ENCODE results near the gene PAN3.

The PAN3 gene

DNA sequence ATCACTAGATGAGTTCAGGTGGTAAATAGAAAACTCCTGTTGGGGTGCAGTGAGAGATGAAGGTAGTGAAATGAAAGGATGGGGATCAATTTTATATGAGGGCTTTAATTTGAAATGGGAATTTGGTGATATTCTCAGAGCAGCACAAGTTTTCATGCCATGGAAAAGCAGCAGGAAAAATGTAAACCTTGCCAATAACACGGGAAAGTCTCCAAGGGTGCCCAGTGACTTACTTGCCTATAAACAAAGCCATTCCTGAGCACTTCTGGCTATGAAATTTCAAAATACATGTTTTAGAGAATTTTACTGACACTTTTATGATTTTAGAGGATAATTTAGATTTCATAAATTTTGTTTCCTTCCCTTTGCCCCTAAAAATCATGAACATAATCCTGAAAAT, 21.6 kb upstream of the PAN3 start:
- Histone ChIP-seq H3K9ac (ENCODE audit: low read depth, low read length) (no peak overlapping the region), H3K9me3 (ENCODE audit: control insufficient read depth, insufficient read depth, low read length) (no peaks in the 10 kb centered on the region), H3K36me3 (ENCODE audit: control insufficient read depth, insufficient read depth, low read length) (no peaks in the 10 kb centered on the region), H3K4me3 (ENCODE audit: low read depth, low read length) (no peak overlapping the region), H3K27me3 (ENCODE audit: control insufficient read depth, insufficient read depth, low read length) (no peaks in the 10 kb centered on the region), H3K4me1 (ENCODE audit: control insufficient read depth, insufficient read depth, low read length) (no peaks in the 10 kb centered on the region)

DNA sequence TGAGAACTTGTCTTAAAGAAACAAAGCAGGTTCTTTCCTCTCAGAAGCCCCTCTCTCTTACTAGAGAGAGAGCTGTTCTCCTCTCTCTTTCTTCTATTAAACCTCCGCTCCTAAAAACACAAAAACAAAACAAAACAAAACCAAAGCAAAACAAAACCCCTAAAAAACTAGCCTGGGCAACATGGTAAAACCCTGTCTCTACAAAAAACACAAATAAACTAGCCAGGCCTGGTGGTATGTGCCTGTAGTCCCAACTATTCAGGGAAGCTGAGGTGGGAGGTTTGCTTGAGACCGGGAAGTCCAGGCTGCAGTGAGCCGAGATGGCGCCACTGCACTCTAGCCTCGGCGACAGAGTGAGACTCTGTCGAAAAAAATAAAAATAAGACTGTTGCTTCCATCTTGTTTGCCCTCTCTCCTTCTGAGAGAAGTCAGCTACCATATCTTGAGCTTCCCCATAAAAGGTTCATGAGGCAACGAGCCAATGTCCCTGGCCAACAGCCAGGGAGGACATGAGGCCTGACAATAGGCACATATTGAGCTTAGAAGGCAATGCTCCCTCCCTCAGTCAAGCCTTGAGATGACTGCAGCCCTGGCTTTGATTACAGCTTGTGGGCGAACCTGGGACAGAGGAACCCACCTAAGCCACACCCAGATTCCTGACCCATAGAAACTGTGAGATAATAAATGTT, 20.5 kb upstream of the PAN3 start:
- Histone ChIP-seq H3K36me3 (ENCODE audit: control insufficient read depth, insufficient read depth, low read length) (no peaks in the 10 kb centered on the region), H3K27me3 (ENCODE audit: control insufficient read depth, insufficient read depth, low read length) (no peaks in the 10 kb centered on the region), H3K4me3 (ENCODE audit: low read depth, low read length) (no peak overlapping the region), H3K9ac (ENCODE audit: low read depth, low read length) (no peak overlapping the region), H3K4me1 (ENCODE audit: control insufficient read depth, insufficient read depth, low read length) (no peaks in the 10 kb centered on the region), H3K9me3 (ENCODE audit: control insufficient read depth, insufficient read depth, low read length) (no peaks in the 10 kb centered on the region)

DNA sequence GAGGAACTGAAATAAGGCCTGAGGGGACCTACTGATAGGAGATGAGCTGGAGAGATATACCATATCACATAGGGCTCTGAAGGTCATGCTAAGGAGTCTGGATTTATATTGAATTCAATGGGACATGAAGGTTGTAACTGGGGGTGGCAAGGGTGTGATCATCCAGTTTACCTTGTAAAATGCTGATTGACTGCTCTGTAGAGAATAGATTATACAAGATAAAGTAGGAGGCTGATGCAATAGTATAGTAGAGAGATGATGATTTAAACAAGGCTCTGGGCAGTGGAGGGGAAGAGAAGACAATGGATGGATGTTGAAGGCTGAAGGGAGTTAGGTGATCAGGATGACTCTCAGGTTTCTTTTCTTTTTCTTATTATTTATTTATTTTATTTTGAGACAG, 18.0 kb upstream of the PAN3 start:
- Histone ChIP-seq H3K36me3 (ENCODE audit: control insufficient read depth, insufficient read depth, low read length) (no peaks in the 10 kb centered on the region), H3K4me3 (ENCODE audit: low read depth, low read length) (no peak overlapping the region), H3K9me3 (ENCODE audit: control insufficient read depth, insufficient read depth, low read length) (no peaks in the 10 kb centered on the region), H3K27me3 (ENCODE audit: control insufficient read depth, insufficient read depth, low read length) (no peaks in the 10 kb centered on the region), H3K9ac (ENCODE audit: low read depth, low read length) (no peak overlapping the region), H3K4me1 (ENCODE audit: control insufficient read depth, insufficient read depth, low read length) (no peaks in the 10 kb centered on the region)

DNA sequence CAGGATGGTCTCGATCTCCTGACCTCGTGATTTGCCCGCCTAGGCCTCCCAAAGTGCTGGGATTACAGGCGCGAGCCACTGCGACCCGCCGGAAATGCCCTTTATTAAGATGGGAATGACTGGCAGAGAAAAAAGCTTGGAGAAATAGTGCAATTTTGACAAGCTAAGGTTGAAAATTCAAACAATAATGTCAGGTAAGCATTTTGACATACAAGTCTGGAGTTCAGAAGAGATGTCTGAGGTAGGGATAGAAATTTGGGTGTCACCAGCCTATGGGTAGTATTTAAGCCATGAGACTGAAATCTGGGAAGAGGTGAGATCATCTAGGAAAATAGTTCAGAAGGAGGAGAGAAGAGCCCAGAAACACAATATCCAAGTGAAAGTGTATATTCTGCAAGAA, 17.1 kb upstream of the PAN3 start:
- Histone ChIP-seq H3K9me3 (ENCODE audit: control insufficient read depth, insufficient read depth, low read length) (no peaks in the 10 kb centered on the region), H3K36me3 (ENCODE audit: control insufficient read depth, insufficient read depth, low read length) (no peaks in the 10 kb centered on the region), H3K4me1 (ENCODE audit: control insufficient read depth, insufficient read depth, low read length) (no peaks in the 10 kb centered on the region), H3K4me3 (ENCODE audit: low read depth, low read length) (no peak overlapping the region), H3K9ac (ENCODE audit: low read depth, low read length) (no peak overlapping the region), H3K27me3 (ENCODE audit: control insufficient read depth, insufficient read depth, low read length) (no peaks in the 10 kb centered on the region)

DNA sequence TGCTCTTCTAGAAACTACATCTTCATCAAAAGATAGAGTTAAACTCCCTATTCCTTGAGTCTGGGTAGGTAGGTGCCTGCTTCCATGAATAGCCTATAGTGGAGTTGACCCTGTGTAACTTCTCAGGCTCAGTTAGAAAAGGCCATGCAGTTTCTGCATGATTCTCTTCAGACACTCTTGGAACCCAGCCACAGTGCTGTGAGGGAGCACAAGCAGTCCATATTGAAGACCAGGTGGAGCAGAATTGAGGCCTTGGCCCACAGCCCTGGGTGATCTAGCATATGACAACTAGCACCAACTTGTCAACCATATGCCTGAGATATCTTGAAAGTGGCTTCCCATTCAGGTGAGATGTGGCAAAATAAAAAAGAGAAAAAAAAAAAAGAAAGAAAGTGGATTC, 10.3 kb upstream of the PAN3 start:
- no peak overlapping the region for H3K4me3 ChIP-seq (ENCODE audit: low read depth, low read length)
- H3K27me3 ChIP-seq (ENCODE audit: control insufficient read depth, insufficient read depth, low read length): no peaks in the 10 kb centered on the region

GRCh38 chr13:28128926-28129325, 9.4 kb upstream of the PAN3 start:
- no peak overlapping the region for H3K4me3 ChIP-seq (ENCODE audit: low read depth, low read length)
- no peak overlapping the region for H3K9ac ChIP-seq (ENCODE audit: low read depth, low read length)
- H3K9me3 ChIP-seq (ENCODE audit: control insufficient read depth, insufficient read depth, low read length): no peaks in the 10 kb centered on the region
- H3K36me3 ChIP-seq (ENCODE audit: control insufficient read depth, insufficient read depth, low read length): no peaks in the 10 kb centered on the region
- H3K4me1 ChIP-seq (ENCODE audit: control insufficient read depth, insufficient read depth, low read length): no peaks in the 10 kb centered on the region
- no peaks in the 10 kb centered on the region for H3K27me3 ChIP-seq (ENCODE audit: control insufficient read depth, insufficient read depth, low read length)

More for the DNA sequence above, 10.3 kb upstream of the PAN3 start:
- H3K9me3 ChIP-seq (ENCODE audit: control insufficient read depth, insufficient read depth, low read length): no peaks in the 10 kb centered on the region
- no peaks in the 10 kb centered on the region for H3K36me3 ChIP-seq (ENCODE audit: control insufficient read depth, insufficient read depth, low read length)
- no peaks in the 10 kb centered on the region for H3K4me1 ChIP-seq (ENCODE audit: control insufficient read depth, insufficient read depth, low read length)
- no peak overlapping the region for H3K9ac ChIP-seq (ENCODE audit: low read depth, low read length)

DNA sequence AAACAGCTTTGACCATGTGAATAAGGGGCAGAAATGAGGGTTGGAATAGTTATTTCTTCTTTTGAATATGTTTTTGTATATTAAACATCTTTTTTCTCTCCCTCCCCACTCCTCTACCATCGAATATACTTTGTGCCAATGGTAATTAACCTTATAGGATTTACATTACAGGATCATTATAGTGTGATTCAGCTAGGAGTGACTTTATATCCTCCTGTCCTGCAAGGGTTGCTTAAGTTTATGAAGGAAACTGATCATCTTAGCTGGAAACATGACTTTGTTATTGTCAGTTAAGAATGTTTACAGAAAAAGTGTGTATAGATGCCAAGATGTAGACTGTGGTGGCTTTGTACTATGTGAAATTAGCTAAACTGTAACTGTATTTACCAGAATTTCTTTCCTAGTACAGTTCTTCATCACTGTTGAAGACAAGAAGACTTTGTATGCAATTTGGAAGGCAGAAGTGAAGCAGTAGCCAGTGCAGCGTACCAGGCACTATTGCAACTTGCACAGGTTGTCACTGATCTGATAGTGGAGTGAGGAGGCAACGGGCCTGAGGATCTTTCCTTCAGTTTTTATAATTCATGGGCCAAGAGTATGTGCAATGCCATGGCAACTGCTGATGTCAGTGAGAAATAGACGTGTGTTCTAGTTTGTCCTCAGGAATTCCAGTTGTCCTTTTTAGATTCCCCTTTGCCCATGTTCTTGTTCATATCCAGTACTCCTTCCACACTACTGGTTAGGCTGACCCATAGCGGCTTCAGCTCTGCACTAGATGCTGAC, 8.2 kb upstream of the PAN3 start:
- H3K27me3 ChIP-seq (ENCODE audit: control insufficient read depth, insufficient read depth, low read length): no peaks in the 10 kb centered on the region
- H3K4me1 ChIP-seq (ENCODE audit: control insufficient read depth, insufficient read depth, low read length): no peaks in the 10 kb centered on the region
- no peaks in the 10 kb centered on the region for H3K36me3 ChIP-seq (ENCODE audit: control insufficient read depth, insufficient read depth, low read length)
- H3K4me3 ChIP-seq (ENCODE audit: low read depth, low read length): no peak overlapping the region
- no peak overlapping the region for H3K9ac ChIP-seq (ENCODE audit: low read depth, low read length)
- no peaks in the 10 kb centered on the region for H3K9me3 ChIP-seq (ENCODE audit: control insufficient read depth, insufficient read depth, low read length)

- Histone ChIP-seq H3K36me3 (ENCODE audit: control insufficient read depth, insufficient read depth, low read length) (no peaks in the 10 kb centered on the region), H3K9ac (ENCODE audit: low read depth, low read length) (no peak overlapping the region), H3K9me3 (ENCODE audit: control insufficient read depth, insufficient read depth, low read length) (no peaks in the 10 kb centered on the region), H3K27me3 (ENCODE audit: control insufficient read depth, insufficient read depth, low read length) (no peaks in the 10 kb centered on the region), H3K4me3 (ENCODE audit: low read depth, low read length) (no peak overlapping the region), H3K4me1 (ENCODE audit: control insufficient read depth, insufficient read depth, low read length) (no peaks in the 10 kb centered on the region)
These were observed 6.7 kb upstream of the PAN3 start for GRCh38 chr13:28131646-28132045.

DNA sequence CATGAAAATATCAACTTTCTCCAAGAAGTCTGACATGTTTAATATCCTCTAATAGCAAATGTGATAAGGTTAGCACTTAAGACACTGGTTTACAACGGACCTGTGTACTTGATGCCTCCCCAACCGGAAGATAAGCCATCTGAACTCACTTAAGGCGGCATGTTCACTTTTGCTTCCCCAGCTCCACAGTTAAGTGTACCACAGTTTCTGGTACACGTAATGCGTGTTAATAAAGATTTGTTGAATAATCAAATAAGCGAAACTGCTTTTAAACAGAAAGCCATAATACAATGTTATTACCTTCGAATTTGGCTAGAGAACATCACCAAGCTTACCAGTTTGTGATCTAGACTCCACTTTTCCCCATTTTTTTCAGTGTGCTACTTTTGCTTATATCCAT, 1.4 kb upstream of the PAN3 start:
- Histone ChIP-seq H3K4me3 (ENCODE audit: low read depth, low read length) (peak overlapping the region; percentile 83), H3K9ac (ENCODE audit: low read depth, low read length) (no peak overlapping the region)

DNA sequence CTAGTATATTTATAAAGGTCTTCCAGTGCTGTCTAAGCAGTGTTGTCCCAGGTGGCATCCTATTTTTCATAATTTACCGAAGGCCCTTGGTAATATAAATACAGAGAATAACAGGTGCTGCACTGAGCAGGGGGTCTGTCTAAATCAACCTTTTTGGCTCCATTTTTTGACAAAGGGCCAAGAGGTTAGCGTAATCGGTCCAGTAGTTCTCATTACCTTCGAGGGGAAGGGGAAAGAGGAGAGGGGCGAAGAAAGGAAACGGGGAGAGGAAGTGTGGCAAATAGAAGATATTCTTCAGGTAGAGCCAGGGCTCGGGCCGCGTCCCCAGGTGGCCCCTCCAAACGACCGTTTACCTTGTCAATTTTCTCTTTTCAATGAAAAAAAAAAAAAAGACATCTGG, 749 bp upstream of the PAN3 start:
- peak overlapping the region; percentile 90 for H3K9ac ChIP-seq (ENCODE audit: low read depth, low read length)
- H3K4me3 ChIP-seq (ENCODE audit: low read depth, low read length): peak overlapping the region; percentile 83
- no peaks in the 10 kb centered on the region for H3K27me3 ChIP-seq (ENCODE audit: control insufficient read depth, insufficient read depth, low read length)
- H3K4me1 ChIP-seq (ENCODE audit: control insufficient read depth, insufficient read depth, low read length): peaks cover 11% of the 10 kb centered on the region
- no peaks in the 10 kb centered on the region for H3K36me3 ChIP-seq (ENCODE audit: control insufficient read depth, insufficient read depth, low read length)
- no peaks in the 10 kb centered on the region for H3K9me3 ChIP-seq (ENCODE audit: control insufficient read depth, insufficient read depth, low read length)

More for the DNA sequence above, 1.4 kb upstream of the PAN3 start:
- no peaks in the 10 kb centered on the region for H3K36me3 ChIP-seq (ENCODE audit: control insufficient read depth, insufficient read depth, low read length)
- H3K9me3 ChIP-seq (ENCODE audit: control insufficient read depth, insufficient read depth, low read length): no peaks in the 10 kb centered on the region
- peaks cover 7% of the 10 kb centered on the region for H3K4me1 ChIP-seq (ENCODE audit: control insufficient read depth, insufficient read depth, low read length)
- no peaks in the 10 kb centered on the region for H3K27me3 ChIP-seq (ENCODE audit: control insufficient read depth, insufficient read depth, low read length)

DNA sequence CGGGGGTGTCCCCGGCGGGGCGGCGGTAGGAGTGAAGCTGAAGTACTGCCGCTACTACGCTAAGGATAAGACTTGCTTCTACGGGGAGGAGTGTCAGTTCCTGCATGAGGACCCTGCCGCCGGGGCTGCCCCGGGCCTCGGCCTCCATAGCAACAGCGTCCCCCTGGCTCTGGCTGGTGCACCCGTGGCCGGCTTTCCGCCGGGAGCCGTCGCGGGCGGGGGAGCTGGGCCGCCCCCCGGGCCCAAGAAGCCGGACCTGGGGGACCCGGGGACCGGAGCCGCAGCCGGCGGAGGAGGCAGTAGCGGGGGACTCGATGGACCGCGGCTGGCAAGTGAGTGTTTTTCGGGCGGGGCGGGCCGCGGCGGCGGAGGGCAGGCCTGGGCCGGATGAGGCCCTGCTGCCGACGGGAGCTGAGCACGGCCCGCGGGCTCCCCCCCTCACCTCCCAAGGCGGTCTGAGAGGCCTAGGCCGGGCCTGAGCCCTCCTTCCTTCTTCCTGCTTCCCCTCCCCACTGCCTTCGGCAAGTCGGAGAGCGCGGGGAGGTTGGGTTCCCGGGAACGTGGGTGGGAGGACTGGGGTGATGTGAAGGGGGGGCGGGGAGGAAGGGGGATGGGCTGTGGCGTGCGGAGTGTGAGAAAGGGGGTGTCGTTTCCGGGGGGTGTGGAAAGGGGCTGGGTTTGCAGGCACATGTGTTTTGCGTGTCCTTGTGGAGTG, 568 bp downstream of the PAN3 start:
- Histone ChIP-seq H3K36me3 (ENCODE audit: control insufficient read depth, insufficient read depth, low read length) (no peaks in the 10 kb centered on the region), H3K27me3 (ENCODE audit: control insufficient read depth, insufficient read depth, low read length) (no peaks in the 10 kb centered on the region), H3K9me3 (ENCODE audit: control insufficient read depth, insufficient read depth, low read length) (no peaks in the 10 kb centered on the region), H3K4me3 (ENCODE audit: low read depth, low read length) (peak overlapping the region; percentile 83), H3K9ac (ENCODE audit: low read depth, low read length) (peak overlapping the region; percentile 68), H3K4me1 (ENCODE audit: control insufficient read depth, insufficient read depth, low read length) (peaks cover 14% of the 10 kb centered on the region)

All from iPS-15b (cell line).